CD4-positive, alpha-beta T cell treated with Interleukin-21 for 1 hour (primary cell): ENCODE results near the gene SENP3.
"Not testable (repeated sequence)": the region's sequence is repeated elsewhere in the genome, so short reads cannot be mapped to it uniquely, and the experiment has no call there.

Experiments
- DNase-seq: peaks from one replicate; pipeline ENCODE4 v3.0.0-alpha.2; 2020

SENP3 gene

DNA sequence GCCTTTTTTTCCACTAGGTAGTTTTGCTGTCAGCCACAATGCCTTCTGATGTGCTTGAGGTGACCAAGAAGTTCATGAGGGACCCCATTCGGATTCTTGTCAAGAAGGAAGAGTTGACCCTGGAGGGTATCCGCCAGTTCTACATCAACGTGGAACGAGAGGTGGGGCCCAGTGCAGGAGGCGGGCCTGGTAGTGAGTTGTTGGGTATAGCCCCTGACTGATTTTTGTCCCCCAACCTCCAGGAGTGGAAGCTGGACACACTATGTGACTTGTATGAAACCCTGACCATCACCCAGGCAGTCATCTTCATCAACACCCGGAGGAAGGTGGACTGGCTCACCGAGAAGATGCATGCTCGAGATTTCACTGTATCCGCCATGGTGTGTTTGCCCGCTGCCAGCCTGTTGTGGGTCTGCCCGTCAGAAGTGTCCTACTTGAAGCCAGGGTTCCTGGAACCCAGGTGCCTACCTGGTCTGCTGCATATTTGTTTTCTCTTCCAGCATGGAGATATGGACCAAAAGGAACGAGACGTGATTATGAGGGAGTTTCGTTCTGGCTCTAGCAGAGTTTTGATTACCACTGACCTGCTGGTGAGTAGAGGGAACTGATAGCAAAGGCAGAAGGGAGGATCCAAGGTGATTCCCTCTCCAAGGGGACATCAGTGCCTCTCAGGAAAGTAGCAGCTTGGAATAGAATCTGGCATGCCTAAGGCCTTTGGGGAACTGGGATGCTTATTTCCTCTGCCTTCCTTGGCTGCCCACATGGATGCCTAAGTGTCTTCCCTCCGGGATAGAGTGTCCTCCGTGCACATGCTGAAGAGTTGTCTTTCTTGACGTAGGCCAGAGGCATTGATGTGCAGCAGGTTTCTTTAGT, 15.8 kb downstream of the SENP3 start:
- DNase-seq, result no peak

- peak; percentile 70 for DNase-seq
Observed at GRCh38 chr17:7579001-7579833, 17.5 kb downstream of the SENP3 start, which contains the start of gene CD68. Gene CD68 (plus strand): TSS chr17:7579638. CDS start chr17:7579678, 40 bp downstream.

GRCh38 chr17:7579834-7580603, 18.3 kb downstream of the SENP3 start:
- DNase-seq, result peak; percentile 56

- DNase-seq, result no peak
Observed at GRCh38 chr17:7580604-7581575, 19.2 kb downstream of the SENP3 start.

DNA sequence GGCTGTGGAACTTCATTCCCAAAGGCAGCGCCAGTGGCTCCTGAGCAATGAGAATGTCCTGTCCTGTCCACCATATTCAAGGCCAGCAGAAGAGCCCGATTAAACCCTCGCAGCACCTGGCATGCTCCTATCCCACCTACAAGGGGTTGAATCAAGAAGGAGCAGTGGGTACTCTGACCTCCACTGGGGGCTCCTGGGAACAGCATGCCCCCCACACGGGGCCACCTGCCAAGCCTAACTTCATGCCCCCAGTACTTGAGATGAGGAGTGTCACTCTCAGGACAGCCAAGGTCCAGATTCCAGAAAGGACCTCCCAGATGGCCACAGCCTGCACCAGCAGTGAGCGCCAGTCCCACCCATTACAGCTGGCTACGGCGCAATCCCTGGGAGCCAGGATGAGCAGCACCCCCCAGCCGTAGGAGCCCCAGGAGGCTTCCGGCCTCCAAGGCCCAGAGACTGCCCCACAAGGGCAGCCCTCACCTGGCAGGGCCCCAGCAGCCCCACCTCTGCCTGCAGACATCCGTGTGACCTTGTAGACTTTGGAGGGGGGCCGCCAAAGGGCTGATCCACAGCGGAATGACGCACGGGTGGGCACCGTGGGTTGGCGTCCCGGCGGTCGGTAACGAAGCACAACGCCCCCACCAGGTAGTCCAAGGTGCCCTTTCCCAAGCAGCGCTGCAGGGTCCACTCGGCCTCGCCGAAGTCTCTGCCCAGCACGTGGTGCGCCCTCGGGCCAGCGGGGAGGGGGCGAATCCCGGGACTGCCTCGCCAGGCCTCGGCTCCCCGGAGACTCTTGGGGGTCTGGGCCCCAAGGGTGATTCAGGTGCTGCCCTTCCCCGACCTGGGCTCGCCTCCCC, 20.9 kb downstream of the SENP3 start:
- no peak for DNase-seq

DNA sequence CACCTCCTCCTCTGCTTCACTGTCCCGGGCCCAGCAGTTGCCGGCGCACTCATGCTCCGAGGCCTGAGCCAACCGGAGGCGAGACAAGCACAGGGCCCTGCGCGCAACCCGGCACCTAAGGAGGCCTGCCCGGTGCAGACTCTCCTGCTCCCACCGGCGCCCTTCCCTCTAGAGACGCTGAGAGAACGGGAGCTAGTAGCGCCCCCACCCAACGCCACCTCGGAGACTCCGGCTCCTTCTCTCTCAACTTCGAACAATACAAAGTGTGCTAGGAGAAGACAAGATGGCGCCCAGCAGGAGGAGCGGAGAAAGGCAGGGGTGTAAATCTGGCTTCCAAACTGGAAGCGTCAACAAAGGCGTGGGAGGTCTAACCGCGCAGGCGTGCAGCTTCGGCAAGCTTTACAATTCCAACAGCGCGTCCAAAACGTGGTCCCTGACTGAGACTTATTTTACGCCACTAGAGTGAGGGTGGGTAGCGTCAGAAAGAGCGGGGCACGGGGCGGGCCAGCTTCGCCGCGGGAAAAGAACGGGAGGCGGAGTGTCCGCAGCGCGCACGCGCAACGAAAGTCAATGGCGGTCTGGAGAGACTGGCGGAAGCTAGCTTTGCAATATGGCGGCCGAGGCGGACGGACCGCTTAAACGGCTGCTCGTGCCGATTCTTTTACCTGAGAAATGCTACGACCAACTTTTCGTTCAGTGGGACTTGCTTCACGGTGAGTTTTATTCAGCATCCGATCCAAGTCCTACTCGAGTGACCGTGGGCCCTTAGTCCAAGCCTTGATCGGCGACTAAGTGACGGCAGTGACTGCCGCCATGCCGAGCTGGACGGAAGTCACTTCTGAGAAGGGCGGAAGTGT, 21.8 kb downstream of the SENP3 start, which contains the start of gene MPDU1:
Gene MPDU1 (plus strand): TSS at position 600 of the 857 bp plus-strand sequence. CDS start 11 bp downstream, at position 611.
- peak; percentile 97 for DNase-seq

GRCh38 chr17:7586673-7587419, 25.1 kb downstream of the SENP3 start:
- DNase-seq, result no peak

DNA sequence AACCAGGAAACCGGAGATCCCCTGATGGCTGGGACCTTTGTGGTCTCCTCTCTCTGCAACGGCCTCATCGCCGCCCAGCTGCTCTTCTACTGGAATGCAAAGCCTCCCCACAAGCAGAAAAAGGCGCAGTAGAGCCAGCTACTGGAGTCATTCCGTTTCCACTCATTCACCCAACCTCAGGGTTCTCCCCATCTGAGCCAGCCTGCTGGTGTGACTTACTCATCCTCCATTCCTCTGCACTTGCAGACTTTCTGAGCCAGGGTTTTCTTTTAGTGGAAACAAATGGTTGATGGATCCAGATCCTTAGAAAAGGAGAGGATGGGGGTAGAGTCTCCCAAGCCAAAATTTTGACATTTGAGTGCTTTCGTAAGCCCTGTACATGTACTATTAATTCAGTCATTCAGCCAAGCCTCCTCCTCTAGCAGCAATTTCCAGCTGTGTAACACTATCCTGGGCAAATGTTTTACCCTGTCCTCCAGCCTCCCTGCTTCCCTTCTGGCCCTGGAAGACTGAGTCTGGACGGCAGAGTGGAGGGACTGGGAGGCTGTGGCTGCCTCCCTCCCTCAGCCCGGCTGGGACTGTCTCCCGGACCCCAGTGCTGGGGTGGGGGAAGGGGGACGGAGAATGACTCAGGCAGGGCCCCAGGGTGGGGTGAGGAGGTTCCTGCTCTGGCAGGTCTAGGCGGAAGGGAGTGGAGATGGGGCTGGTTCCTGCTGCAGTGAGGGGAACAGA, 25.9 kb downstream of the SENP3 start:
- DNase-seq, result no peak

DNA sequence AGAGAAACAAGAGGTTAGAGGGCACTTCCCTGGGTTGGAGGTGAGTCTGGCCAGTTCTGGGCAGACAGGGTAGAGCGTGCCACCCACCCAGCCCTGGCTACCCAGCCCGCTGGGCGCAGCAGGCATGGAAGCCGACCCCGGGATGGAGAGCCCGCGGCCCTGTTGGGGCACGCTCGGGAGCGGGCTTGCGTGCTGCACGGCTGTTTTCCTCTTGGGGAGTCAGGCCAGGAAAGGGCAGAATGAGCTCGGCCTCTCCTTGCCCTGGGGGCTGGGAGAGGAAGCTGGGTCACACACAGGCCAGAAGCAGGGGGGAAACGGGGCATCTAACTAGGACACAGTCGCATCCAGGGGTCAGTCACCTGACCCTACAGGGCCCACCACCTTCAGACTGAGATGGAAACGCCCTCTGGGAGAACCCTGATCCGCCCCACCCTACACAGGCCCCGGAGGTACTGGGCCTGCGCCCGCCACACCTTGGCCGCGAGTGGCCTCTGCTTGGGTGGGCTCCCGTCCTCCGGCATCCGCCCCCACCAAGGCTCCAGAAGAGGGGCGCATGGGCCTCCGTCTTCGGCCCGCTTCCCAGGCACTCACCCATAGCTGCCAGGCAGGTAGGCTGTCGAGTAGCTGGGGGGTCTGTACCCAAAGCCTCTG, 27.0 kb downstream of the SENP3 start:
- no peak for DNase-seq

DNA sequence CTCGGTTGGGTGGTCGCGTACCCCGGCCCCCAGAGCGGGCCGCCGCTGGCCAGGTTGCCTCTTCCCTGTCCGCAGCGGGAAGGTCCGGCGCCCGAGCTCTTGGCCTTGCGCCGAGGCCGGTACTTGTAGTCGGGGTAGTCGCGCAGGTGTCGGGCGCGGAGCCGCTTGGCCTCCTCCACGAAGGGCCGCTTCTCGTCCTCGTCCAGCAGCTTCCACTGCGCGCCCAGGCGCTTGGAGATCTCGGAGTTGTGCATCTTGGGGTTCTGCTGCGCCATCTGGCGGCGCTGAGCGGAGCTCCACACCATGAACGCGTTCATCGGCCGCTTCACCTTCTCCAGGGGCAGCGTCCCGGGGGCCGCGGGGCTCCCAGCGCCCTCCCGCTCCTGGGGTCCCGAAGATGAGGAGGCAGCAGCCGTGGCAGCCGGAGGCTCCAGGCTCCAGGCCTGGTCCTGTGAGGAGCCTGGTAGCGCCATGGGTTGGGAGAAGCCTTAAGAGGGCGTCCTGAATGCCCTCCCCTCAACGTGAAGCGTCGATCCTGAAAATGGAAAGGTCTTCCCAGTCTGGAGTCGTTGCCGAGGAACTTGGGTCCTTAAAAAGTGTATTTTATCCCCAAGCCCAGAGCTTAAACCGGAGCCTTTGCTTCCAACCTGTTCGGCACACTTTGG, 27.6 kb downstream of the SENP3 start:
- peak; percentile 71 for DNase-seq

- DNase-seq, result no peak
Observed at GRCh38 chr17:7589891-7590691, 28.4 kb downstream of the SENP3 start, which contains the start of gene SOX15. Gene SOX15 (minus strand): TSS chr17:7590094. CDS start chr17:7589676, 418 bp downstream.

DNA sequence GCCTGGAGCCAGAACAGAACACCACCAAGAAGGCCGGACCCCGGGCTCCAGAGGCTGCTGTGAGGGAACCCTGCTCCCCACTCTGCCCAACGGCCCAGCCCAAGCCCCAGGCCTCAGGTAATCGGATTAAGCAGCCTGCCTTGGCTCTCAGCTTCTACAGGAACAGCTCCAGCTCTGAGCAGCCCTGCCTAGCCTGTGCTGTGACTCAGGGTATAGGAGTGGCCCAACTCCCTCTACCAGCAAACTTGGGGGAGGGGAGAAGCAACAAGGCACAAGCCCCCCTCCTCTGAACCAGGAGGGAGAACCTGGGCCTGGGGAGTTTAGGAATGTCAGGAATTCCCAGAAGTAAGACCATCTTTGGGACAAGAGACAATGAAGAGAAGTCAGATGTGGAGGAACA, 29.0 kb downstream of the SENP3 start:
- no peak for DNase-seq

DNA sequence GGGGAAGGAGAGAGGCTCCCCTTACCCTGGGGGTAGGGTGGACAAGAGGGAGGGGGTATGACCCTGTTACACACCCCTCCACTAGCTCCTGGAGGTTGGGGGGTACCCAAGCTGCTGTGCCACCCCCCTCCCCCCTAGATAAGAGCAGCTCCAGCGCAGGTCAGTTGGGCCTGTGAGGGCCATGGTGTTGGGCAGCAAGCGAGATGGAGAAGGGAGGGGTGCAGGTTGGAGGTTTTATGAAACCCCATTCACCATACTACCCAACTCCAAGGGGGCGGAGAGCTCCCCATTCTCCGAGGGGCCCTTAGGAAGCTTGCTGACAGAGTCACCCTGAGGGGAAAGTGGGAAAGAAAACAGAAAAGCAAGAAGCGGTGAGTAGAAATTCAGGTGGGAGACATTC, 29.9 kb downstream of the SENP3 start:
- DNase-seq, result no peak

- DNase-seq, result no peak
Observed at GRCh38 chr17:7592422-7593021, 30.8 kb downstream of the SENP3 start.

DNA sequence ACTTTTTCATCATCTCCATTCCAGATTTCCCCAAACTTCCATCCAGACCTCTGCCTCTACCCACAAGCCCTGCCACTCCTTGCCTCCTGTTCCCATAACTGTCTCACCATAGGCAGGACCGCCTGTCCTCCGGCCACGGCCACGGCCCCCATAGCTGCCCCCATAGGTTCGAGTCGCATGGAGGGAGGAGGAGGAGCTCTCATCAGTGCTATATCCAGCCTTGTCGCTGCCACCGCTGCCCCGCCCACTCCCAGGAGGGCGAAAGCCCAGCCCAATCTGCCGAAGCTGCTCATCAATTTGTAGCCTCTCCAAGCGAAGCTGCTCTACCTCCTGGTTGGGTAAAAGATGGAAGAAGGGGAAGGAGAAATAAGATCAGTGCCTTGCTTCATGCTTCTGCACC, 31.6 kb downstream of the SENP3 start:
- no peak for DNase-seq

- not testable (repeated sequence) for DNase-seq
Observed at GRCh38 chr17:7597561-7597960, 35.8 kb downstream of the SENP3 start.
